Measurements from ENCODE around the gene PPP3CB. TPM values are rescaled to one million over a fixed set of nuclear protein-coding genes. Genes with fewer than 3 reads are reported as not detected.
"Not testable (repeated sequence)": the region's sequence is repeated elsewhere in the genome, so short reads cannot be mapped to it uniquely, and the experiment has no call there.

The PPP3CB gene
- total and polyA plus RNA-seq, 11 donors: 29.0 to 77.1 (median 62.3) TPM

- peaks cover 0 to 19% (median 12%) of the 10 kb centered on the region in 9 donors for H3K36me3 ChIP-seq
- no peak overlapping the region for H3K4me3 ChIP-seq
- no peaks in the 10 kb centered on the region for H3K27me3 ChIP-seq
- WGBS, 4 donors: 93 to 95% (median 94%) methylated on average over 9 of the region's 9 CpGs
- TF ChIP-seq CTCF (IDR thresholded peaks at IDR 0.05) (no peak), POLR2A (IDR thresholded peaks at IDR 0.05) (no peak)
- H3K4me1 ChIP-seq: peaks cover 0 to 53% (median 20%) of the 10 kb centered on the region in 12 donors
- no peak overlapping the region for H3K27ac ChIP-seq
- ATAC-seq (no peak), DNase-seq (no peak)
- intact Hi-C loops (cut with DNase I): no loop called here
- no peaks in the 10 kb centered on the region for H3K9me3 ChIP-seq
Measured at GRCh38 chr10:73404690-73405089, 91.1 kb downstream of the PPP3CB start.

GRCh38 chr10:73401636-73402035 is 94.2 kb downstream of the PPP3CB start:
- Histone ChIP-seq H3K27ac (no peak overlapping the region), H3K4me3 (no peak overlapping the region), H3K27me3 (no peaks in the 10 kb centered on the region), H3K36me3 (peaks cover 0 to 42% (median 32%) of the 10 kb centered on the region in 9 donors), H3K9me3 (no peaks in the 10 kb centered on the region), H3K4me1 (peaks cover 0 to 42% (median 8%) of the 10 kb centered on the region in 12 donors)
- intact Hi-C loops (cut with DNase I): no loop called here
- WGBS, 4 donors: 94 to 98% (median 97%) methylated on average over 6 of the region's 6 CpGs
- ATAC-seq: no peak
- DNase-seq: no peak
- no peak for TF ChIP-seq CTCF (IDR thresholded peaks at IDR 0.05)
- no peak for TF ChIP-seq POLR2A (IDR thresholded peaks at IDR 0.05)

- ATAC-seq (peak in 1 of 4 donors; percentile 89), DNase-seq (no peak)
- TF ChIP-seq POLR2A (IDR thresholded peaks at IDR 0.05) (no peak), CTCF (IDR thresholded peaks at IDR 0.05) (no peak)
- intact Hi-C loops (cut with DNase I): no loop called here
- 48 to 67% (median 53%) methylated on average over 4 of the region's 4 CpGs for WGBS, 4 donors
- peak overlapping the region in 6 of 12 donors; percentile 3 to 33 (median 13) for H3K27ac ChIP-seq
- H3K27me3 ChIP-seq: no peaks in the 10 kb centered on the region
- no peak overlapping the region for H3K4me3 ChIP-seq
- H3K4me1 ChIP-seq: peaks cover 0 to 29% (median 5%) of the 10 kb centered on the region in 12 donors
- peaks cover 0 to 65% (median 55%) of the 10 kb centered on the region in 9 donors for H3K36me3 ChIP-seq
- H3K9me3 ChIP-seq: no peaks in the 10 kb centered on the region
Measured at GRCh38 chr10:73399063-73399462, 96.8 kb downstream of the PPP3CB start.

GRCh38 chr10:73398024-73398423 is 97.8 kb downstream of the PPP3CB start:
- ATAC-seq (no peak), DNase-seq (no peak)
- intact Hi-C loops (cut with DNase I): no loop called here
- no peaks in the 10 kb centered on the region for H3K9me3 ChIP-seq
- H3K4me1 ChIP-seq: peaks cover 0 to 22% (median 2%) of the 10 kb centered on the region in 12 donors
- no peak for TF ChIP-seq POLR2A (IDR thresholded peaks at IDR 0.05)
- peak in 1 of 12 donors; percentile 12 for TF ChIP-seq CTCF (IDR thresholded peaks at IDR 0.05)
- H3K27ac ChIP-seq: peak overlapping the region in 1 of 12 donors; percentile 3
- H3K4me3 ChIP-seq: no peak overlapping the region
- H3K27me3 ChIP-seq: no peaks in the 10 kb centered on the region
- 93 to 99% (median 97%) methylated on average over 6 of the region's 6 CpGs for WGBS, 4 donors
- H3K36me3 ChIP-seq: peaks cover 0 to 68% (median 55%) of the 10 kb centered on the region in 9 donors

GRCh38 chr10:73394325-73394724 is 101.5 kb downstream of the PPP3CB start:
- DNase-seq; intact Hi-C loops (cut with DNase I): not testable (repeated sequence)
- peaks cover 0 to 87% (median 74%) of the 10 kb centered on the region in 9 donors for H3K36me3 ChIP-seq

More at GRCh38 chr10:73394325-73394724, 101.5 kb downstream of the PPP3CB start:
- H3K9me3 ChIP-seq, H3K4me3 ChIP-seq, H3K27me3 ChIP-seq, H3K4me1 ChIP-seq, H3K27ac ChIP-seq, ATAC-seq: not testable (repeated sequence)
- 95 to 99% (median 97%) methylated on average over 3 of the region's 4 CpGs for WGBS, 4 donors

Data from heart left ventricle (tissue), 16 donors.